Epithelial cell of esophagus (primary cell): ENCODE measurements around the gene TM7SF2.

Experiments
- DNase-seq: peaks from one replicate; pipeline ENCODE4 v3.0.0; 2010; ENCODE audit warnings: low read depth
- H3K4me3 ChIP-seq: 2 replicates; pipeline ENCODE4 v1.5.1; 2011; ENCODE audit warnings: mild to moderate bottlenecking, low read length, control low read depth
- TF ChIP-seq, protein P1 (sequence below): IDR thresholded peaks from 2 replicates; pipeline ENCODE4 v1.5.1; 2011; ENCODE audit warnings: low read depth, mild to moderate bottlenecking, low read length, control low read depth, inconsistent platforms; ENCODE audit not compliant: insufficient read depth; ENCODE audit errors: missing control alignments

Gene TM7SF2

DNA sequence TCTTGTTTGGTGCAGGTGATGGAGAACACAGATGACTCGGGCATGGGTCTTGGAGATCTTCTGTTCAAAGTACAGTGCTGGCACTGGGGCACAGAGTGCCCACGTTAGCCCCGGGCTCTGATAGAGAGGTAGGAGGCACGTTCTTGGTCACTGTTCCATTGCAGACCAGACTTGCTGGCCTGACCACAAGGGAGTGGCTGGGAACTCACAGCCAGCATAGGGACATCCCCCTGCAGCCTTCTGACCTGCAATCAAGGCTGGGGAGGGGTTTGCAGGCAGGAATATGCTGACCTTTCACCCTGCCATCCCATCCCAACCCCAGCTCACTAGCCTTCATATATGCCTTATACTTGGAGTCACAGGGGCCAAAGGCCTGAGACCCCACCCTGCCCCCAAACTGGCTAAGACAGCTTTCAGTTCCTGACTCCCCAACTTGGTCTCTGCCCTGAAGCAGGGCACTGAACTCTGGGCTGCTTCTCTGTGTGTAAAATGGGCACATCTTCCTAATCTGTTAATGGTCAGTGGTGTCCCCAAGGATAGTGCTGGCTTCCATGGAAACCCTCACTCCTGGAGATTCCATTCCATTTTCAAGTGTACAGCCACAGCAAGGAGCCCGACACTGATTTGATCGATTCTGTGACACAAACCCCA, 15.1 kb downstream of the TM7SF2 start:
- TF ChIP-seq, protein P1, sequence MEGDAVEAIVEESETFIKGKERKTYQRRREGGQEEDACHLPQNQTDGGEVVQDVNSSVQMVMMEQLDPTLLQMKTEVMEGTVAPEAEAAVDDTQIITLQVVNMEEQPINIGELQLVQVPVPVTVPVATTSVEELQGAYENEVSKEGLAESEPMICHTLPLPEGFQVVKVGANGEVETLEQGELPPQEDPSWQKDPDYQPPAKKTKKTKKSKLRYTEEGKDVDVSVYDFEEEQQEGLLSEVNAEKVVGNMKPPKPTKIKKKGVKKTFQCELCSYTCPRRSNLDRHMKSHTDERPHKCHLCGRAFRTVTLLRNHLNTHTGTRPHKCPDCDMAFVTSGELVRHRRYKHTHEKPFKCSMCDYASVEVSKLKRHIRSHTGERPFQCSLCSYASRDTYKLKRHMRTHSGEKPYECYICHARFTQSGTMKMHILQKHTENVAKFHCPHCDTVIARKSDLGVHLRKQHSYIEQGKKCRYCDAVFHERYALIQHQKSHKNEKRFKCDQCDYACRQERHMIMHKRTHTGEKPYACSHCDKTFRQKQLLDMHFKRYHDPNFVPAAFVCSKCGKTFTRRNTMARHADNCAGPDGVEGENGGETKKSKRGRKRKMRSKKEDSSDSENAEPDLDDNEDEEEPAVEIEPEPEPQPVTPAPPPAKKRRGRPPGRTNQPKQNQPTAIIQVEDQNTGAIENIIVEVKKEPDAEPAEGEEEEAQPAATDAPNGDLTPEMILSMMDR: no peak
- H3K4me3 ChIP-seq: no peak overlapping the region
- no peak for DNase-seq

GRCh38 chr11:65127473-65128181, 16.0 kb downstream of the TM7SF2 start:
- no peak for DNase-seq
- TF ChIP-seq, protein P1: no peak
- H3K4me3 ChIP-seq: no peak overlapping the region

GRCh38 chr11:65128182-65129145, 16.8 kb downstream of the TM7SF2 start:
- no peak for DNase-seq
- TF ChIP-seq, protein P1: no peak
- no peak overlapping the region for H3K4me3 ChIP-seq

- TF ChIP-seq, protein P1: no peak
- no peak for DNase-seq
- no peak overlapping the region for H3K4me3 ChIP-seq
Measured at GRCh38 chr11:65129649-65130441, 18.2 kb downstream of the TM7SF2 start.

DNA sequence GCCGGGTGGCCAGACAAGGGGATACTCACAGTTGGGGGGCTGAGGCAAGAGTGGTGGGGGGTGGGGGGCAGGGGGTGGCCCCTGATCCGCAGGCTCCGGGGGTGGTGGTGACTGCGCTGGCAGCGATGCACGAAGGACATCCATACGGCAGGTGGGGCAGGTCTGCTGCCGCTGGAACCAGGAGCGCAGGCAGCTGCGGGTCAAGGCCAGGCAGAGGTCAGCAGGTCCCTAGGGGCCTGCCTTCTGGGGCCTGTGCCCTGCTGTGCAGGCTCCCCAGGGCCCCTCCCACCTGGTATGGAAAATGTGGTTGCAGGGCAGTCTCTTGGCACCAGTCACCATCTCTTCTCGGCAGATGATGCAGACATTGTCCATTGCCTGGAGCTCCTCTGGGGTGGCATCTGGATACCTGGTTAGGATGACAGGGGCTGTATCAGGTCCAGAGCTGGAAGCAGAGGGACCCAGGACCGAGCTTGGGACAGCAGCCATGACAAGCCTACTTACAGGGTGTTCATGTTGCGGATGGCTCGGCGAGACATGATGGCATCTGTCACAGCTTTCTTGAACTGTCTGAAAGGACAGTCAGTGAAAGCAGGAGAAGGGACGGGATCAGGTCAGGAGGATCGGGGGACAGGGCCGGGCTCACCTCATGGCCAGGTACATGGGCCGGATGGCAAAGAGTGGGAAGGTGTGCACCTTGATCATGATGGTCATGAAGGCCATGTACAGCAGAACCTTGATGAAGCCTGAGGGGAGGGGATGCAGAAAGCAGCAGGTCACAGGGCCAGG, 19.2 kb downstream of the TM7SF2 start:
- no peak overlapping the region for H3K4me3 ChIP-seq
- no peak for DNase-seq
- TF ChIP-seq, protein P1: no peak

- TF ChIP-seq, protein P1: no peak
- no peak overlapping the region for H3K4me3 ChIP-seq
- no peak for DNase-seq
Measured at GRCh38 chr11:65131417-65131776, 19.7 kb downstream of the TM7SF2 start.
